IPS DF 6.9 (cell line): ENCODE results near the gene CLEC11A.

Experiments
- DNase-seq: peaks from one replicate; pipeline ENCODE4 v3.0.0-alpha.2; 2013; ENCODE audit warnings: low read depth, low spot score
- H3K27ac ChIP-seq: one replicate; pipeline ENCODE4 v1.5.1; 2013; ENCODE audit warnings: low read length, control low read depth
- H3K27me3 ChIP-seq: 2 replicates; pipeline ENCODE4 v1.6.1; 2013; ENCODE audit warnings: mild to moderate bottlenecking, low read length; ENCODE audit not compliant: control insufficient read depth, insufficient read depth
- H3K36me3 ChIP-seq: 2 replicates; pipeline ENCODE4 v1.6.1; 2013; ENCODE audit warnings: low read length; ENCODE audit not compliant: control insufficient read depth, insufficient read depth
- H3K4me1 ChIP-seq: 2 replicates; pipeline ENCODE4 v1.6.1; 2013; ENCODE audit warnings: low read length; ENCODE audit not compliant: control insufficient read depth, insufficient read depth
- H3K4me3 ChIP-seq: 2 replicates; pipeline ENCODE4 v1.5.1; 2013; ENCODE audit warnings: mild to moderate bottlenecking, low read length
- H3K9me3 ChIP-seq: 2 replicates; pipeline ENCODE4 v1.6.1; 2013; ENCODE audit warnings: low read length, inconsistent platforms; ENCODE audit not compliant: control insufficient read depth, insufficient read depth
- whole genome bisulfite sequencing: extraction: QIAGEN DNeasy Blood & Tissue Kit; methylation state at CpG from one replicate; pipeline ENCODE4 v1.1.7; 2013; ENCODE audit warnings: mixed read lengths, missing lambda C conversion rate; ENCODE audit not compliant: insufficient read length, insufficient coverage; 5-methylcytosine and 5-hydroxymethylcytosine counted together

Gene CLEC11A, protein sequence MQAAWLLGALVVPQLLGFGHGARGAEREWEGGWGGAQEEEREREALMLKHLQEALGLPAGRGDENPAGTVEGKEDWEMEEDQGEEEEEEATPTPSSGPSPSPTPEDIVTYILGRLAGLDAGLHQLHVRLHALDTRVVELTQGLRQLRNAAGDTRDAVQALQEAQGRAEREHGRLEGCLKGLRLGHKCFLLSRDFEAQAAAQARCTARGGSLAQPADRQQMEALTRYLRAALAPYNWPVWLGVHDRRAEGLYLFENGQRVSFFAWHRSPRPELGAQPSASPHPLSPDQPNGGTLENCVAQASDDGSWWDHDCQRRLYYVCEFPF

DNA sequence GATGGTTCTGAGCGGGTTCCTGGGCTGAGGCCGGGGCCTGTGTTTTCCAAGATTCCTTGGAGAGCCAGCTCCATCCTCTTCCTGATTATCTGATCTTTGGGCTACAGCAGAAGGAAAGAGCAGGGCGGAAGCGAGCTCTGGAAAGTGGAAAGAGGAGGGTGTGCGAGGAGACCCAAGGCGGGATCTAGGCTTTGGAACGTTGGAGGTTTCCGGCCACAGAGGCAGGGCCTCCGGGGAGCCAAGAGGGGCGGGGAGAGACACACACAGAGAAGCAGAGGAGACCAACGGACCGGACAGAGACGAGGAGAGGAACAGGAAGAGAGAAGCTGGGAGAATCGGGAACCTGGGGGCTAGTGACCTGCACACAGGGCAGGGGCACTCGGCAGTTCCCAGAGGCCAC, at the start of gene CLEC11A:
CLEC11A (plus strand) TSS at position 296 of the 400 bp plus-strand sequence. CDS start 162 bp downstream, outside the sequence.
- no peak within 1 kb of the TSS for H3K27ac ChIP-seq
- peaks cover 3% of the 10 kb centered on the region; the same call in 1 of the 2 replicates for H3K36me3 ChIP-seq
- no peaks in the 10 kb centered on the region for H3K27me3 ChIP-seq
- no peak within 1 kb of the TSS for H3K4me3 ChIP-seq
- DNase-seq = no peak
- H3K4me1 ChIP-seq = no peaks in the 10 kb centered on the region
- H3K9me3 ChIP-seq = peaks cover 27% of the 10 kb centered on the region
- no CpG with 5 or more reads among the region's 15 CpGs for WGBS

GRCh38 chr19:50676625-50677197, 46.5 kb upstream of the CLEC11A start:
- no peak overlapping the region for H3K27ac ChIP-seq
- peaks cover 19% of the 10 kb centered on the region for H3K9me3 ChIP-seq
- DNase-seq = no peak
- no peaks in the 10 kb centered on the region for H3K4me1 ChIP-seq
- WGBS = no CpG with 5 or more reads among the region's 1 CpG
- no peaks in the 10 kb centered on the region for H3K36me3 ChIP-seq
- no peak overlapping the region for H3K4me3 ChIP-seq
- no peaks in the 10 kb centered on the region for H3K27me3 ChIP-seq

DNA sequence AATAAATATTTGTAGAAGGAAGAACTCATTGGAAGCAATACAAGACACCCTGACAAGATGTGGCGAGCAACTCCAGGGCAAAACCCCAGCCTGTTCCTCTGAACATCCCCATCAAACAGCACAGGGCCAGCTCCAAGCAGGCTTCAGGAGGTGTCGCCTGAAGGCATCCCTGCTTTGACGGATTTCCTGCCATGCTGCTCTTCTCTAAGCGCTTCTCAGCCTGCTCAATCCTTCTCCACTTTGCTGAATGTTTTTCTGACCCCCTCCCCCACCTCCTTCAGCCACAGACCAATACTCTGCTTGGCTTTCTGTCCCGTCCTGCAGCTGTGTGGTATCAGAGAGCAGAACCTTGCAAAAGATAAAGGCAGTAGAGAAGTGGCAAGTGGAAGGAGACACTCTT, 45.5 kb upstream of the CLEC11A start:
- no CpG with 5 or more reads among the region's 5 CpGs for WGBS
- peaks cover 18% of the 10 kb centered on the region for H3K9me3 ChIP-seq
- no peak for DNase-seq
- no peaks in the 10 kb centered on the region for H3K36me3 ChIP-seq
- H3K4me1 ChIP-seq = no peaks in the 10 kb centered on the region
- no peak overlapping the region for H3K4me3 ChIP-seq
- no peaks in the 10 kb centered on the region for H3K27me3 ChIP-seq
- no peak overlapping the region for H3K27ac ChIP-seq

DNA sequence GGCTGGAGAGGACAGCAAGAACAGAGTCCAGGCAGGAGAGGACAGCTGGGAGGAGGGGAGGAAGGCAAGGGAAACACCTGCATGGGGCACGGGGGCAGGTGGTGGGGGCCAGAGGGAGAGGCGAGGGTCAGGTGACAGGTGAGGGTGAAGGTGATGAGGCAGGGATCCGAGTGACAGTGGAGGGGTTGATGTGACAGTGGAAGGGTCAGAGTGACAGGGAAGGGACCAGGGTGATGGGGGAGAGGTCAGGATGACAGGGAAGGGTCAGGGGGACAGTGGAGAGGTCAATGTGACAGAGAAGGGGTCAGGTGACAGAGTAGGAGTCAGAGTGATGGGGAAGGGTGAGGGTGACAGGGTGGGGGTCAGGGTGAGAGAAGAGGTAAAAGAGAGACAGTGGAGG, 44.8 kb upstream of the CLEC11A start:
- Histone ChIP-seq H3K27ac (no peak overlapping the region), H3K27me3 (no peaks in the 10 kb centered on the region), H3K9me3 (peaks cover 16% of the 10 kb centered on the region), H3K36me3 (no peaks in the 10 kb centered on the region), H3K4me3 (no peak overlapping the region), H3K4me1 (no peaks in the 10 kb centered on the region)
- no peak for DNase-seq
- no CpG with 5 or more reads among the region's 3 CpGs for WGBS

- no peaks in the 10 kb centered on the region for H3K27me3 ChIP-seq
- H3K9me3 ChIP-seq = peaks cover 18% of the 10 kb centered on the region
- no peak for DNase-seq
- no peak overlapping the region for H3K4me3 ChIP-seq
- H3K36me3 ChIP-seq = no peaks in the 10 kb centered on the region
- WGBS = no CpG with 5 or more reads among the region's 23 CpGs
- H3K27ac ChIP-seq = no peak overlapping the region
- no peaks in the 10 kb centered on the region for H3K4me1 ChIP-seq
These were observed 43.7 kb upstream of the CLEC11A start for GRCh38 chr19:50679177-50680125.

- no peaks in the 10 kb centered on the region for H3K4me1 ChIP-seq
- H3K9me3 ChIP-seq = peaks cover 22% of the 10 kb centered on the region
- DNase-seq = no peak
- H3K4me3 ChIP-seq = no peak overlapping the region
- H3K27ac ChIP-seq = no peak overlapping the region
- H3K27me3 ChIP-seq = no peaks in the 10 kb centered on the region
- H3K36me3 ChIP-seq = no peaks in the 10 kb centered on the region; the same call in 1 of the 2 replicates
- WGBS = no CpG with 5 or more reads among the region's 50 CpGs
These were observed 36.7 kb upstream of the CLEC11A start for GRCh38 chr19:50686310-50687032.

GRCh38 chr19:50688766-50689165, 34.4 kb upstream of the CLEC11A start:
- WGBS = no CpG with 5 or more reads among the region's 19 CpGs
- no peaks in the 10 kb centered on the region for H3K27me3 ChIP-seq
- H3K9me3 ChIP-seq = peaks cover 28% of the 10 kb centered on the region
- H3K27ac ChIP-seq = no peak overlapping the region
- H3K4me1 ChIP-seq = no peaks in the 10 kb centered on the region
- no peaks in the 10 kb centered on the region; the same call in 1 of the 2 replicates for H3K36me3 ChIP-seq
- H3K4me3 ChIP-seq = no peak overlapping the region
- no peak for DNase-seq

GRCh38 chr19:50690439-50690838, 32.7 kb upstream of the CLEC11A start:
- no peak for DNase-seq
- Histone ChIP-seq H3K9me3 (peaks cover 24% of the 10 kb centered on the region), H3K4me3 (no peak overlapping the region), H3K36me3 (no peaks in the 10 kb centered on the region; the same call in 1 of the 2 replicates), H3K27me3 (no peaks in the 10 kb centered on the region), H3K27ac (no peak overlapping the region), H3K4me1 (no peaks in the 10 kb centered on the region)
- no CpG with 5 or more reads among the region's 7 CpGs for WGBS

DNA sequence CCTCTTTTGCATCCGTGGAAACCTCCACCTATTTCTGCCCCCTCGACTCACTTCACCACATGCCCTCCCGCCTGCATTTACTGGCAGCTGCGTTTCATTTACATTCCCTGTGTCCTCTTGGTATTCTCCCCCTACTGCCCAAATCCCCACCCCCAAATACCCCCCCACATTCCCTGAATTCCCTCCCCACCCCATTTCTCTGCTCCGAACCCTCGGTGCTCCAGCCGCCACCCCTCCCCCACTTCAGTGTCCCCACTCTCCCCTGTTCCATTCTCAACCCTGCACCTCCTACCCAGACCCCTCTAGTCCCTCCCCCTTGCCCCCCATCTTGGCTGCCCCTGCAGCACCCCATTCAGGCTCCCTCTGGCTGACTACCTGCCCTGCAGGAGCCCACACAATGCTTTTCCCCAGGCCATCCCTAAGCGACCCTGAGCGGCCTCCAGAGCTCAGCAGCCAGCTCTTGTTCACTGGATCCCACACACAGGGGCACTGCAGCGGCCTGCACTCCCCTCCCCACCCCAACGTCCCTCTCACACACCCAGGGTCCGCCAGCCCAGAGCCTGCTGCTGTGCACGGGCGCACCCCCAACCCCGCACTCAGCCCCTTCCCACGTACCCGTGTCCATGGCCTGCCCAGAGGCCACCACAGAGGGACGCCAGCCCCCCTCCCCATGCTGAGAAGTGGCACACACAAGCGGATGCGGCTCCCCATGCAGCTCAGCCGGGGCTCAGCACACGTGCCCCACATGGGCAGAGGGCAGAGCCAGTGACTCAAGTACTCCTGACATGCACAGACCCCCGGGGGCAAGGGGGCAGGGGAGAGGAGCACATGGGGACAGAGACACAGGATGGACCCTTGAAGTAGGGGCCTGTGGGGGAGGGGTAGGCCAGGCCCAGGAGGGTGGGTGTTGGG, 29.8 kb upstream of the CLEC11A start:
- Histone ChIP-seq H3K4me1 (no peaks in the 10 kb centered on the region), H3K27ac (no peak overlapping the region), H3K4me3 (no peak overlapping the region), H3K9me3 (peaks cover 21% of the 10 kb centered on the region), H3K27me3 (no peaks in the 10 kb centered on the region), H3K36me3 (no peaks in the 10 kb centered on the region; the same call in 1 of the 2 replicates)
- no CpG with 5 or more reads among the region's 23 CpGs for WGBS
- DNase-seq = no peak
